ENCODE results near the gene STX12.
"Not testable (repeated sequence)": the region's sequence is repeated elsewhere in the genome, so short reads cannot be mapped to it uniquely, and the experiment has no call there.

STX12 gene

GRCh38 chr1:27809883-27810282 lies 36.9 kb downstream of the STX12 start:
- DNase-seq (ENCODE audit: insufficient read length, low spot score) (no peak), FAIRE-seq (no peak)
- TF ChIP-seq CTCF (IDR thresholded peaks at IDR 0.05; ENCODE audit: insufficient read depth, missing control alignments) = no peak

GRCh38 chr1:27811741-27812500 lies 38.9 kb downstream of the STX12 start:
- DNase-seq (ENCODE audit: insufficient read length, low spot score) (no peak), FAIRE-seq (no peak)
- TF ChIP-seq CTCF (IDR thresholded peaks at IDR 0.05; ENCODE audit: insufficient read depth, missing control alignments) = no peak

GRCh38 chr1:27816921-27817630 lies 44.1 kb downstream of the STX12 start:
- no peak for DNase-seq (ENCODE audit: insufficient read length, low spot score)
- no peak for FAIRE-seq
- TF ChIP-seq CTCF (IDR thresholded peaks at IDR 0.05; ENCODE audit: insufficient read depth, missing control alignments) = no peak

- TF ChIP-seq CTCF (IDR thresholded peaks at IDR 0.05; ENCODE audit: insufficient read depth, missing control alignments) = no peak
- FAIRE-seq (no peak), DNase-seq (ENCODE audit: insufficient read length, low spot score) (no peak)
These were observed 48.8 kb downstream of the STX12 start for GRCh38 chr1:27821761-27822315.

GRCh38 chr1:27823784-27824183 lies 50.8 kb downstream of the STX12 start:
- DNase-seq (ENCODE audit: insufficient read length, low spot score) (no peak), FAIRE-seq (no peak)
- TF ChIP-seq CTCF (IDR thresholded peaks at IDR 0.05; ENCODE audit: insufficient read depth, missing control alignments) = no peak

GRCh38 chr1:27824411-27824810 lies 51.4 kb downstream of the STX12 start:
- no peak for TF ChIP-seq CTCF (IDR thresholded peaks at IDR 0.05; ENCODE audit: insufficient read depth, missing control alignments)
- FAIRE-seq = no peak
- DNase-seq (ENCODE audit: insufficient read length, low spot score) = no peak

GRCh38 chr1:27829339-27829960 lies 56.4 kb downstream of the STX12 start:
- FAIRE-seq = not testable (repeated sequence)

More at GRCh38 chr1:27829339-27829960, 56.4 kb downstream of the STX12 start:
- DNase-seq (ENCODE audit: insufficient read length, low spot score) = not testable (repeated sequence)
